ENCODE data around the gene NPW.

- TF ChIP-seq NRF1 (IDR thresholded peaks at IDR 0.05; ENCODE audit: low read depth, low read length): no peak
- no peak for TF ChIP-seq RBBP5 (IDR thresholded peaks at IDR 0.05; ENCODE audit: borderline replicate concordance, low read depth, low read length)
- no peak for TF ChIP-seq CTCF (IDR thresholded peaks at IDR 0.05; ENCODE audit: control extremely low read depth in 1 of 3, insufficient read depth in 1 of 3, low read depth in 1 of 3, low read length in 3 of 3)
- no peak for TF ChIP-seq POU5F1 (IDR thresholded peaks at IDR 0.05; ENCODE audit: low read depth, low read length)
- no peak for TF ChIP-seq TBP (IDR thresholded peaks at IDR 0.05; ENCODE audit: low read depth, low read length)
- no peak for TF ChIP-seq TAF1 (IDR thresholded peaks at IDR 0.05; ENCODE audit: low read depth, low read length)
- no peak for TF ChIP-seq ZNF274 (IDR thresholded peaks at IDR 0.05; ENCODE audit: borderline replicate concordance, extremely low read depth, low read length)
These were observed 17.0 kb upstream of the NPW start for GRCh38 chr16:2002406-2003230.
